ENCODE results near the gene TMEM44.
"Not testable (repeated sequence)": the region's sequence is repeated elsewhere in the genome, so short reads cannot be mapped to it uniquely, and the experiment has no call there.

The TMEM44 gene

GRCh38 chr3:194642769-194643168, 9.6 kb upstream of the TMEM44 start:
- no peak for DNase-seq (ENCODE audit: low spot score)

GRCh38 chr3:194640829-194641228, 7.6 kb upstream of the TMEM44 start:
- DNase-seq (ENCODE audit: low spot score): peak; percentile 19

GRCh38 chr3:194638991-194639605, 5.9 kb upstream of the TMEM44 start:
- no peak for DNase-seq (ENCODE audit: low spot score)

- no peak for DNase-seq (ENCODE audit: low spot score)
Observed at GRCh38 chr3:194637541-194638400, 4.6 kb upstream of the TMEM44 start.

- DNase-seq (ENCODE audit: low spot score): no peak
Observed at GRCh38 chr3:194637066-194637465, 3.8 kb upstream of the TMEM44 start.

GRCh38 chr3:194632809-194633348, 340 bp downstream of the TMEM44 start:
- DNase-seq (ENCODE audit: low spot score): peak; percentile 77

- DNase-seq (ENCODE audit: low spot score): no peak
Observed at GRCh38 chr3:194632226-194632808, 902 bp downstream of the TMEM44 start.

GRCh38 chr3:194631696-194632095, 1.5 kb downstream of the TMEM44 start:
- DNase-seq (ENCODE audit: low spot score): no peak

GRCh38 chr3:194630681-194631080, 2.5 kb downstream of the TMEM44 start:
- DNase-seq (ENCODE audit: low spot score): not testable (repeated sequence)

- no peak for DNase-seq (ENCODE audit: low spot score)
Observed at GRCh38 chr3:194624956-194625355, 8.3 kb downstream of the TMEM44 start.

- no peak for DNase-seq (ENCODE audit: low spot score)
Observed at GRCh38 chr3:194623449-194624290, 9.5 kb downstream of the TMEM44 start.

- no peak for DNase-seq (ENCODE audit: low spot score)
Observed at GRCh38 chr3:194622621-194623340, 10.4 kb downstream of the TMEM44 start.

GRCh38 chr3:194621947-194622346, 11.3 kb downstream of the TMEM44 start:
- DNase-seq (ENCODE audit: low spot score): no peak

GRCh38 chr3:194620196-194620595, 13.0 kb downstream of the TMEM44 start:
- no peak for DNase-seq (ENCODE audit: low spot score)

- DNase-seq (ENCODE audit: low spot score): no peak
Observed at GRCh38 chr3:194619741-194620140, 13.5 kb downstream of the TMEM44 start.

GRCh38 chr3:194618858-194619608, 14.2 kb downstream of the TMEM44 start:
- DNase-seq (ENCODE audit: low spot score): no peak

GRCh38 chr3:194617827-194618226, 15.4 kb downstream of the TMEM44 start:
- no peak for DNase-seq (ENCODE audit: low spot score)

GRCh38 chr3:194617143-194617671, 16.0 kb downstream of the TMEM44 start:
- DNase-seq (ENCODE audit: low spot score): no peak

- DNase-seq (ENCODE audit: low spot score): no peak
Observed at GRCh38 chr3:194615226-194615625, 18.0 kb downstream of the TMEM44 start.

- DNase-seq (ENCODE audit: low spot score): no peak
Observed at GRCh38 chr3:194612221-194612620, 21.0 kb downstream of the TMEM44 start.

Measured in GM03348 (cell line).